AG04450 (cell line): ENCODE data around the gene BHMT. TPM values are rescaled to one million over a fixed set of nuclear protein-coding genes. Genes with fewer than 3 reads are reported as not detected.

Source experiments
- CTCF ChIA-PET: fragments of 300-600, 350-600 bp; formaldehyde crosslinking; extraction: SDS; loops from one replicate; lab custom pipeline; 2022; ENCODE audit warnings: antibody characterized with exemption, inconsistent platforms; lab: Charles Lee
- POLR2A ChIA-PET: fragments of 350-600 bp; formaldehyde crosslinking; extraction: SDS; loops from one replicate; lab custom pipeline; 2021; ENCODE audit warnings: antibody characterized with exemption, inconsistent platforms; lab: Yijun Ruan, JAX
- DNase-seq: peaks from one replicate; pipeline ENCODE4 v3.0.0-alpha.2; 2011; ENCODE audit warnings: low read depth, low spot score
- H3K27ac ChIP-seq: one replicate; pipeline ENCODE4 v1.5.1; 2012; ENCODE audit warnings: low read depth, low read length, control low read depth
- H3K27me3 ChIP-seq: one replicate; pipeline ENCODE4 v1.6.0; 2012; ENCODE audit warnings: low read length; ENCODE audit not compliant: control insufficient read depth, insufficient read depth
- H3K4me3 ChIP-seq: 2 replicates; pipeline ENCODE4 v1.5.1; 2011; ENCODE audit warnings: mild to moderate bottlenecking, low read depth, low read length, control low read depth
- H3K9me3 ChIP-seq: 2 replicates; pipeline ENCODE4 v1.5.1; 2012; ENCODE audit warnings: low read length; ENCODE audit not compliant: control insufficient read depth, insufficient read depth
- CTCF ChIP-seq: IDR thresholded peaks from 2 replicates; pipeline ENCODE4 v1.5.1; 2011; ENCODE audit warnings: low read depth, low read length, control low read depth, inconsistent platforms
- polyA plus RNA-seq: library from polyadenylated mRNA; depleted of rRNA; stranded (reverse); fragments of >200 nt; gene quantifications from 2 replicates; pipeline ENCODE4 v1.2.3, GENCODE V29; 2011

BHMT gene
- polyA plus RNA-seq, 1 experiment = not detected

GRCh38 chr5:79093762-79094161 is 17.8 kb upstream of the BHMT start:
- CTCF ChIA-PET = no interaction called here
- DNase-seq = no peak
- POLR2A ChIA-PET = no interaction called here
- no peak for TF ChIP-seq CTCF
- H3K9me3 ChIP-seq = no peaks in the 10 kb centered on the region
- H3K27ac ChIP-seq = no peak overlapping the region
- no peaks in the 10 kb centered on the region for H3K27me3 ChIP-seq
- H3K4me3 ChIP-seq = no peak overlapping the region

GRCh38 chr5:79105868-79106267 is 5.7 kb upstream of the BHMT start:
- CTCF ChIA-PET = interaction anchor here (0.5 to 3.4 kb wide), 5 partner anchors 27 to 552 kb away, joined by 4 to 21 read pairs (median 5); no protein-coding TSS in a partner anchor
- no peak for TF ChIP-seq CTCF
- H3K4me3 ChIP-seq = no peak overlapping the region
- H3K27me3 ChIP-seq = peaks cover 18% of the 10 kb centered on the region
- no peak overlapping the region for H3K27ac ChIP-seq
- no peaks in the 10 kb centered on the region for H3K9me3 ChIP-seq
- POLR2A ChIA-PET = no interaction called here
- no peak for DNase-seq

- no peak for DNase-seq
- Histone ChIP-seq H3K27me3 (peaks cover 28% of the 10 kb centered on the region), H3K27ac (no peak overlapping the region), H3K4me3 (no peak overlapping the region), H3K9me3 (peaks cover 3% of the 10 kb centered on the region; the same call in 1 of the 2 replicates)
- TF ChIP-seq CTCF = no peak
- POLR2A ChIA-PET = no interaction called here
- CTCF ChIA-PET = interaction anchor here (1.6 to 3.4 kb wide), 3 partner anchors 26 to 357 kb away, joined by 4 to 21 read pairs (median 20); no protein-coding TSS in a partner anchor
Observed at GRCh38 chr5:79107020-79107796, 4.4 kb upstream of the BHMT start.

GRCh38 chr5:79108086-79108485 is 3.5 kb upstream of the BHMT start:
- ChIA-PET POLR2A (no interaction called here), CTCF (no interaction called here)
- TF ChIP-seq CTCF = no peak
- H3K27ac ChIP-seq = no peak overlapping the region
- no peak overlapping the region for H3K4me3 ChIP-seq
- H3K27me3 ChIP-seq = peaks cover 37% of the 10 kb centered on the region
- H3K9me3 ChIP-seq = peaks cover 3% of the 10 kb centered on the region; the same call in 1 of the 2 replicates
- DNase-seq = no peak

- no peak overlapping the region for H3K4me3 ChIP-seq
- TF ChIP-seq CTCF = no peak
- H3K27ac ChIP-seq = no peak overlapping the region
- H3K27me3 ChIP-seq = peaks cover 39% of the 10 kb centered on the region
- ChIA-PET POLR2A (no interaction called here), CTCF (interaction anchor here (1.0 kb wide), 1 partner anchor 84 kb away, joined by 3 read pairs; no protein-coding TSS in a partner anchor)
- H3K9me3 ChIP-seq = peaks cover 3% of the 10 kb centered on the region; the same call in 1 of the 2 replicates
- DNase-seq = no peak
Observed at GRCh38 chr5:79108792-79109191, 2.8 kb upstream of the BHMT start.
